GM10266 (cell line): ENCODE results near the gene R3HDM4.
A peak's percentile ranks its signal among the peaks of the same experiment; 100 is the strongest.

ENCODE experiments used
- DNase-seq: peaks from one replicate; pipeline ENCODE4 v3.0.0; 2012; ENCODE audit errors: extremely low spot score
- CTCF ChIP-seq: IDR thresholded peaks from 2 replicates; pipeline ENCODE4 v1.5.1; 2012; ENCODE audit warnings: mild to moderate bottlenecking, low read depth; ENCODE audit not compliant: control insufficient read depth, insufficient read depth; ENCODE audit errors: missing control alignments

Gene R3HDM4

GRCh38 chr19:927351-927779, 14.3 kb upstream of the R3HDM4 start:
- TF ChIP-seq CTCF: no peak
- no peak for DNase-seq

GRCh38 chr19:926589-927350, 13.8 kb upstream of the R3HDM4 start:
- TF ChIP-seq CTCF: no peak
- DNase-seq: peak; percentile 86

- DNase-seq: peak; percentile 67
- TF ChIP-seq CTCF: no peak
These were observed 13.2 kb upstream of the R3HDM4 start for GRCh38 chr19:926323-926588.

GRCh38 chr19:925526-926322, 12.7 kb upstream of the R3HDM4 start, which contains the start of gene ARID3A:
Gene ARID3A (plus strand): TSS chr19:926035. CDS start chr19:929529, 3,494 bp downstream.
- DNase-seq: peak; percentile 96

GRCh38 chr19:925087-925525, 12.1 kb upstream of the R3HDM4 start:
- peak; percentile 81 for DNase-seq

More at GRCh38 chr19:925526-926322, 12.7 kb upstream of the R3HDM4 start, which contains the start of gene ARID3A:
- no peak for TF ChIP-seq CTCF

GRCh38 chr19:924553-925086, 11.6 kb upstream of the R3HDM4 start:
- TF ChIP-seq CTCF: no peak
- DNase-seq: peak; percentile 75

More at GRCh38 chr19:925087-925525, 12.1 kb upstream of the R3HDM4 start:
- TF ChIP-seq CTCF: no peak
